WERI-Rb-1 (cell line): Measurements from ENCODE around the gene SORCS1.

Experiments used
- DNase-seq: peaks from one replicate; pipeline ENCODE4 v3.0.0-alpha.2; 2020
- H3K27ac ChIP-seq: fragments of 250-450 bp; sonication (Bioruptor Pico); 2 replicates; pipeline ENCODE4 v1.5.1; 2020; ENCODE audit warnings: mild to moderate bottlenecking, moderate library complexity
- H3K27me3 ChIP-seq: fragments of 250-450 bp; sonication (Bioruptor Pico); 2 replicates; pipeline ENCODE4 v1.5.1; 2021; ENCODE audit warnings: mild to moderate bottlenecking, low read depth, moderate library complexity; ENCODE audit not compliant: insufficient read depth, severe bottlenecking
- H3K36me3 ChIP-seq: fragments of 250-450 bp; sonication (Bioruptor Pico); 2 replicates; pipeline ENCODE4 v1.5.1; 2020; ENCODE audit warnings: mild to moderate bottlenecking, moderate library complexity
- H3K4me3 ChIP-seq: 2 replicates; pipeline ENCODE4 v1.5.1; 2011; ENCODE audit warnings: low read depth, mild to moderate bottlenecking, control low read depth, low read length
- H3K9me3 ChIP-seq: fragments of 250-450 bp; sonication (Bioruptor Pico); 2 replicates; pipeline ENCODE4 v1.5.1; 2021; ENCODE audit warnings: mild to moderate bottlenecking, moderate library complexity; ENCODE audit not compliant: severe bottlenecking
- CTCF ChIP-seq: IDR thresholded peaks from 2 replicates; pipeline ENCODE4 v1.5.1; 2011; ENCODE audit warnings: low read depth, mild to moderate bottlenecking, control low read depth, inconsistent platforms, low read length

Gene SORCS1

GRCh38 chr10:106680061-106680460 lies 484.4 kb downstream of the SORCS1 start:
- Histone ChIP-seq H3K27me3 (no peaks in the 10 kb centered on the region), H3K36me3 (no peaks in the 10 kb centered on the region), H3K27ac (no peak overlapping the region), H3K9me3 (peaks cover 3% of the 10 kb centered on the region), H3K4me3 (no peak overlapping the region)
- TF ChIP-seq CTCF, result no peak
- DNase-seq, result no peak

- Histone ChIP-seq H3K27ac (no peak overlapping the region), H3K27me3 (no peaks in the 10 kb centered on the region), H3K9me3 (peaks cover 3% of the 10 kb centered on the region), H3K4me3 (no peak overlapping the region), H3K36me3 (no peaks in the 10 kb centered on the region)
- no peak for TF ChIP-seq CTCF
- no peak for DNase-seq
Measured at GRCh38 chr10:106679314-106679713, 485.2 kb downstream of the SORCS1 start.

GRCh38 chr10:106672517-106673175 lies 491.9 kb downstream of the SORCS1 start:
- no peak overlapping the region for H3K27ac ChIP-seq
- H3K9me3 ChIP-seq, result peaks cover 3% of the 10 kb centered on the region
- TF ChIP-seq CTCF, result no peak
- H3K36me3 ChIP-seq, result no peaks in the 10 kb centered on the region
- DNase-seq, result no peak
- H3K27me3 ChIP-seq, result no peaks in the 10 kb centered on the region
- H3K4me3 ChIP-seq, result no peak overlapping the region

- Histone ChIP-seq H3K27ac (no peak overlapping the region), H3K9me3 (no peaks in the 10 kb centered on the region), H3K36me3 (no peaks in the 10 kb centered on the region), H3K27me3 (no peaks in the 10 kb centered on the region), H3K4me3 (no peak overlapping the region)
- no peak for DNase-seq
- no peak for TF ChIP-seq CTCF
Measured at GRCh38 chr10:106661767-106662140, 502.8 kb downstream of the SORCS1 start.

- Histone ChIP-seq H3K4me3 (no peak overlapping the region), H3K9me3 (no peaks in the 10 kb centered on the region), H3K27me3 (no peaks in the 10 kb centered on the region), H3K36me3 (no peaks in the 10 kb centered on the region), H3K27ac (no peak overlapping the region)
- TF ChIP-seq CTCF, result no peak
- no peak for DNase-seq
Measured at GRCh38 chr10:106661133-106661766, 503.3 kb downstream of the SORCS1 start.

GRCh38 chr10:106660550-106660949 lies 504.0 kb downstream of the SORCS1 start:
- Histone ChIP-seq H3K4me3 (no peak overlapping the region), H3K36me3 (no peaks in the 10 kb centered on the region), H3K27ac (no peak overlapping the region), H3K27me3 (no peaks in the 10 kb centered on the region), H3K9me3 (no peaks in the 10 kb centered on the region)
- DNase-seq, result no peak
- TF ChIP-seq CTCF, result no peak
